OCI-LY7 (cell line): ENCODE data around the gene PRPF38A. TPM values are rescaled to one million over a fixed set of nuclear protein-coding genes. Genes with fewer than 3 reads are reported as not detected.

Source experiments
- BruUV-seq: library from RNA; stranded (reverse); fragments of 400-500 nt; replicated peaks from 2 replicates; lab custom pipeline; 2021; lab: Mats Ljungman, UMichigan
- CTCF ChIA-PET: fragments of 300-600 bp; sonication (Branson Sonifier 250); formaldehyde crosslinking; loops from one replicate; lab custom pipeline; 2022; ENCODE audit warnings: antibody characterized with exemption; ENCODE audit not compliant: unreplicated experiment; lab: Charles Lee
- POLR2A ChIA-PET: fragments of 300-600 bp; sonication (Branson Sonifier 250); formaldehyde crosslinking; loops from one replicate; lab custom pipeline; 2022; ENCODE audit warnings: antibody characterized with exemption; lab: Charles Lee
- DNase-seq: peaks from one replicate; pipeline ENCODE4 v3.0.0-alpha.2; 2015; ENCODE audit warnings: low spot score
- H2AFZ ChIP-seq: fragments of 200-600 bp; sonication (generic), shearing (Covaris generic); 2 replicates; pipeline ENCODE4 v1.6.1; 2014; ENCODE audit warnings: mild to moderate bottlenecking, antibody characterized with exemption, low read length, moderate library complexity
- H3K27ac ChIP-seq: fragments of 200-600 bp; sonication (generic); 2 replicates; pipeline ENCODE4 v1.5.1; 2014; ENCODE audit warnings: mixed run types, low read depth, mild to moderate bottlenecking, moderate library complexity, low read length, inconsistent platforms; ENCODE audit not compliant: poor library complexity, severe bottlenecking
- H3K36me3 ChIP-seq: fragments of 200-600 bp; sonication (generic); 2 replicates; pipeline ENCODE4 v1.6.1; 2014; ENCODE audit warnings: mild to moderate bottlenecking, antibody characterized with exemption, low read length, moderate library complexity, mixed read lengths; ENCODE audit not compliant: insufficient read depth
- H3K4me1 ChIP-seq: fragments of 200-600 bp; sonication (generic); 2 replicates; pipeline ENCODE4 v1.5.1; 2014; ENCODE audit warnings: mild to moderate bottlenecking, low read length; ENCODE audit not compliant: insufficient read depth, poor library complexity, severe bottlenecking
- H3K4me2 ChIP-seq: fragments of 200-600 bp; sonication (generic); 2 replicates; pipeline ENCODE4 v1.6.1; 2014; ENCODE audit warnings: mild to moderate bottlenecking, low read length
- H3K4me3 ChIP-seq: fragments of 200-600 bp; sonication (generic); 2 replicates; pipeline ENCODE4 v1.5.1; 2014; ENCODE audit warnings: mild to moderate bottlenecking, low read depth, low read length; ENCODE audit not compliant: poor library complexity, severe bottlenecking
- H3K79me2 ChIP-seq: fragments of 200-600 bp; sonication (generic); 2 replicates; pipeline ENCODE4 v1.6.1; 2016; ENCODE audit warnings: low read depth, mild to moderate bottlenecking, low read length, moderate library complexity, mixed read lengths; ENCODE audit not compliant: insufficient read depth
- H3K9me2 ChIP-seq: fragments of 200-600 bp; sonication (generic); 2 replicates; pipeline ENCODE4 v1.6.1; 2016; ENCODE audit warnings: mild to moderate bottlenecking, low read length, mixed read lengths; ENCODE audit not compliant: insufficient read depth
- H3K9me3 ChIP-seq: fragments of 200-600 bp; sonication (generic); 2 replicates; pipeline ENCODE4 v1.6.1; 2014; ENCODE audit warnings: mild to moderate bottlenecking, mixed run types, low read length, mixed read lengths
- H4K20me1 ChIP-seq: fragments of 200-600 bp; sonication (generic); 2 replicates; pipeline ENCODE4 v1.6.1; 2014; ENCODE audit warnings: mild to moderate bottlenecking, antibody characterized with exemption, low read length, moderate library complexity, mixed read lengths; ENCODE audit not compliant: insufficient read depth
- EZH2phosphoT487 ChIP-seq: fragments of 200-600 bp; sonication (generic); IDR thresholded peaks from 2 replicates; pipeline ENCODE4 v1.6.1; 2018; ENCODE audit warnings: low read depth, borderline replicate concordance, mild to moderate bottlenecking, mixed run types, antibody characterized with exemption, low read length, moderate library complexity, mixed read lengths
- intact Hi-C: fragments of 100-400 bp; cut with micrococcal nuclease; formaldehyde crosslinking; loops from one replicate; pipeline ENCODE4 v1.10.0; 2022; ENCODE audit not compliant: unreplicated experiment
- total RNA-seq, 2 experiments: library from RNA; depleted of rRNA in 1 of 2; stranded (reverse); fragments of >200 nt in 1 of 2; shearing (Covaris generic) in 1 of 2; gene quantifications; 2 replicates each; pipeline ENCODE4 v1.2.3, GENCODE V29; 2014 to 2022
- TF ChIP-seq, protein P1 (sequence below): fragments of 200-600 bp; sonication (generic); conservative IDR thresholded peaks from 2 replicates; pipeline ENCODE4 v1.5.1; 2014; ENCODE audit warnings: mild to moderate bottlenecking, antibody characterized with exemption, low read length, moderate library complexity, mixed read lengths

The PRPF38A gene
- total RNA-seq, 2 experiments from 2014 or later: 23.6 to 82.3 TPM

DNA sequence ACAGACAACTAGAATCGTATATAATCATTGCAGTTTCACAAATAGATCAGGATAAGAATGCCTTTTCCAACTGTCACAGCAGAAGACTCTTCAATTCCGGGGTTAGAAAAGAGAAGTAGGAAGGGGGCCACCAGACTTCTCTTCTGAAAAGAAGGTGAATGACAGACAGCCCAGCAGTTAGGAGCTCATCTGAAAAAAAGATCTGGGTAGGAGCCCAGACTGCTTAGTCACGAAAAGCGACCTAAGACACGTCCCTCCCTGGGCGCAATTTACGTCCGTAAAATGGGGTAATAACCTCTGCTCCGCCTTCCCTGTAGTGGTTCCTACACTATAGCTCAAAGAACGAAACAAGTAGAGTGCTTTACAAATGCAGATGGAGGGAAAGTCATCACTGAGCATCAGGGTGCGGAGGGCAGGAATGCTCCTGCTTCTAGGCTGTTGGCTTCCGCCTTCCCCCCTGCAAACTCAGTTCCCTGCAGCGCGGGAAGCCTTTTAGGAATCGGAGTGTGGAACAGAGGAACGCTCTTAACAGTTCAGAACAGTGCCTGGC, 761 bp upstream of the PRPF38A start:
- peak overlapping the region; percentile 85 for H3K4me3 ChIP-seq
- H2AFZ ChIP-seq: peak overlapping the region; percentile 84
- H3K9me3 ChIP-seq: no peaks in the 10 kb centered on the region
- BruUV-seq: no TSS peak
- peaks cover 59% of the 10 kb centered on the region for H3K36me3 ChIP-seq
- H3K9me2 ChIP-seq: no peaks in the 10 kb centered on the region
- ChIA-PET POLR2A (interaction anchor here (0.5 to 2.8 kb wide), 10 partner anchors 9 to 981 kb away, joined by 3 to 15 read pairs (median 3); partner anchors contain the start of gene CC2D1B), CTCF (interaction anchor here (0.6 to 1.0 kb wide), 3 partner anchors 9 to 149 kb away, joined by 3 to 8 read pairs (median 3); partner anchors contain the start of gene TUT4)
- peaks cover 22% of the 10 kb centered on the region for H4K20me1 ChIP-seq
- DNase-seq: peak; percentile 80
- TF ChIP-seq EZH2phosphoT487: no peak
- TF ChIP-seq, protein P1, sequence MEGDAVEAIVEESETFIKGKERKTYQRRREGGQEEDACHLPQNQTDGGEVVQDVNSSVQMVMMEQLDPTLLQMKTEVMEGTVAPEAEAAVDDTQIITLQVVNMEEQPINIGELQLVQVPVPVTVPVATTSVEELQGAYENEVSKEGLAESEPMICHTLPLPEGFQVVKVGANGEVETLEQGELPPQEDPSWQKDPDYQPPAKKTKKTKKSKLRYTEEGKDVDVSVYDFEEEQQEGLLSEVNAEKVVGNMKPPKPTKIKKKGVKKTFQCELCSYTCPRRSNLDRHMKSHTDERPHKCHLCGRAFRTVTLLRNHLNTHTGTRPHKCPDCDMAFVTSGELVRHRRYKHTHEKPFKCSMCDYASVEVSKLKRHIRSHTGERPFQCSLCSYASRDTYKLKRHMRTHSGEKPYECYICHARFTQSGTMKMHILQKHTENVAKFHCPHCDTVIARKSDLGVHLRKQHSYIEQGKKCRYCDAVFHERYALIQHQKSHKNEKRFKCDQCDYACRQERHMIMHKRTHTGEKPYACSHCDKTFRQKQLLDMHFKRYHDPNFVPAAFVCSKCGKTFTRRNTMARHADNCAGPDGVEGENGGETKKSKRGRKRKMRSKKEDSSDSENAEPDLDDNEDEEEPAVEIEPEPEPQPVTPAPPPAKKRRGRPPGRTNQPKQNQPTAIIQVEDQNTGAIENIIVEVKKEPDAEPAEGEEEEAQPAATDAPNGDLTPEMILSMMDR: no peak
- peaks cover 26% of the 10 kb centered on the region for H3K4me1 ChIP-seq
- H3K27ac ChIP-seq: peak overlapping the region; percentile 83
- intact Hi-C loops: loop anchor here (1.0 to 5.0 kb wide), 7 partner anchors 37 to 347 kb away; partner anchors contain the start of genes BTF3L4, CC2D1B and TUT4
- peaks cover 71% of the 10 kb centered on the region for H3K79me2 ChIP-seq
- peak overlapping the region; percentile 97 for H3K4me2 ChIP-seq

DNA sequence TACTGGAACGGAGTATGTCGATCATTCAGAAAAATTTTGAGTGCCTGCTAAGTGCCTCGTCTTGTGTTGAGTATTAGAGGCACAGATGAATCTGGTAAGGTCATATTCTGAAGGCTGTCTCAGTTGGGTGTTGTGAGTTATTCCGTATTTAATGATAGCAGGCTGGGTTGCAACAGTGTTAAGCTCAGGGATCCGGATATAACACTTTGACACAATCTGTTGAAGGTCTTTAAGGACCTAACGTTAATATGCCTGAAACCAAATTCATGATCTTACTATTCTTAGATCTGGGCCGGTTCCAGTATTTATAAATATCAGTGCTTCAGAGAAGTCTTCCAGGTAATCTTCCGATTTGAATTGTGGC, 555 bp downstream of the PRPF38A start:
- peak overlapping the region; percentile 84 for H2AFZ ChIP-seq
- H3K79me2 ChIP-seq: peaks cover 69% of the 10 kb centered on the region
- peaks cover 22% of the 10 kb centered on the region for H4K20me1 ChIP-seq
- ChIA-PET POLR2A (interaction anchor here (0.5 to 2.8 kb wide), 10 partner anchors 9 to 311 kb away, joined by 3 to 15 read pairs (median 3); partner anchors contain the start of genes CC2D1B and TUT4), CTCF (interaction anchor here (0.6 to 1.0 kb wide), 2 partner anchors 10 to 736 kb away, joined by 3 read pairs; no protein-coding TSS in a partner anchor)
- peaks cover 60% of the 10 kb centered on the region for H3K36me3 ChIP-seq
- peaks cover 26% of the 10 kb centered on the region for H3K4me1 ChIP-seq
- no peaks in the 10 kb centered on the region for H3K9me3 ChIP-seq
- peak overlapping the region; percentile 83 for H3K27ac ChIP-seq
- H3K9me2 ChIP-seq: no peaks in the 10 kb centered on the region
- peak overlapping the region; percentile 85 for H3K4me3 ChIP-seq
- TF ChIP-seq, protein P1: 0 out of 2 replicates have a peak, but pooled peaks have one; percentile 8
- no peak for TF ChIP-seq EZH2phosphoT487
- TSS peak; percentile 85 for BruUV-seq
- H3K4me2 ChIP-seq: peak overlapping the region; percentile 83
- intact Hi-C loops: loop anchor here (1.0 to 5.0 kb wide), 6 partner anchors 39 to 282 kb away; partner anchors contain the start of genes CC2D1B and TUT4
- DNase-seq: no peak
